Central memory CD8-positive, alpha-beta T cell (primary cell): ENCODE measurements around the gene RNF32.

Experiments used
- ATAC-seq: fragments of 150-1000 bp; cut with Tn5 transposase; replicated peaks from 2 replicates; pipeline ENCODE4 v1.10.0; 2022; ENCODE audit warnings: mild to moderate bottlenecking, moderate FRiP score, moderate number of reproducible peaks; ENCODE audit not compliant: poor library complexity, severe bottlenecking; ENCODE audit errors: extremely low read depth
- DNase-seq, 2 donors: peaks; one replicate each; pipeline ENCODE4 v3.0.0; 2021; ENCODE audit warnings: low spot score in 2 of 2
- H3K27ac Mint-ChIP-seq: one replicate; pipeline ENCODE4 v1.8.0; 2022; ENCODE audit warnings: low read depth, mild to moderate bottlenecking, moderate library complexity, mixed read lengths
- H3K27me3 Mint-ChIP-seq: one replicate; pipeline ENCODE4 v1.8.0; 2022; ENCODE audit warnings: mixed read lengths
- H3K36me3 Mint-ChIP-seq: one replicate; pipeline ENCODE4 v1.8.0; 2022; ENCODE audit warnings: mild to moderate bottlenecking, moderate library complexity, mixed read lengths; ENCODE audit not compliant: insufficient read depth
- H3K4me1 Mint-ChIP-seq: one replicate; pipeline ENCODE4 v1.8.0; 2022; ENCODE audit warnings: mixed read lengths
- H3K4me3 Mint-ChIP-seq: one replicate; pipeline ENCODE4 v1.8.0; 2022; ENCODE audit warnings: mild to moderate bottlenecking, moderate library complexity, mixed read lengths
- H3K9me3 Mint-ChIP-seq: one replicate; pipeline ENCODE4 v1.8.0; 2022; ENCODE audit warnings: mixed read lengths

The RNF32 gene

DNA sequence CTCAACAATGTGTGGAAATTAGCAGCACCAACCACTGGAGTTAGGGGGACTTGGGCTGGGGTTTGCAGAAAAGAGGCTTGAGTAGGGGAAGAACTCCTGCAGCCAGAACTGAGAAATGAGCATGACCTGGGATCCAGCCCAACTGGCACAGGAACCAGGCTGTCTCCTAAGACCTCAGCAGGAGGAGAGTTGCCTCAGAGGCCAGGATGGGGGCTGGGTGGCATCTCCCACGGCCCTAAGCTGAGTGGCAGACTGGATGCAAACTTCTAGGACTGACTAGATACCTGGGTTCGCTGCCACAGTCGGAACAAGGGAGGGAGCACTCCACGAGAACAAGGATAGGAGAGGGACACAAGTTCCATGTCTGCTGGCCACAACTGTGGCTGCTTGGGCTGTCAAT is 62.6 kb downstream of the RNF32 start:
- Mint-ChIP-seq H3K4me1 (peaks cover 22% of the 10 kb centered on the region), H3K4me3 (no peak overlapping the region), H3K9me3 (no peaks in the 10 kb centered on the region), H3K36me3 (peaks cover 9% of the 10 kb centered on the region), H3K27ac (no peak overlapping the region), H3K27me3 (no peaks in the 10 kb centered on the region)
- ATAC-seq (no peak), DNase-seq (no peak)

DNA sequence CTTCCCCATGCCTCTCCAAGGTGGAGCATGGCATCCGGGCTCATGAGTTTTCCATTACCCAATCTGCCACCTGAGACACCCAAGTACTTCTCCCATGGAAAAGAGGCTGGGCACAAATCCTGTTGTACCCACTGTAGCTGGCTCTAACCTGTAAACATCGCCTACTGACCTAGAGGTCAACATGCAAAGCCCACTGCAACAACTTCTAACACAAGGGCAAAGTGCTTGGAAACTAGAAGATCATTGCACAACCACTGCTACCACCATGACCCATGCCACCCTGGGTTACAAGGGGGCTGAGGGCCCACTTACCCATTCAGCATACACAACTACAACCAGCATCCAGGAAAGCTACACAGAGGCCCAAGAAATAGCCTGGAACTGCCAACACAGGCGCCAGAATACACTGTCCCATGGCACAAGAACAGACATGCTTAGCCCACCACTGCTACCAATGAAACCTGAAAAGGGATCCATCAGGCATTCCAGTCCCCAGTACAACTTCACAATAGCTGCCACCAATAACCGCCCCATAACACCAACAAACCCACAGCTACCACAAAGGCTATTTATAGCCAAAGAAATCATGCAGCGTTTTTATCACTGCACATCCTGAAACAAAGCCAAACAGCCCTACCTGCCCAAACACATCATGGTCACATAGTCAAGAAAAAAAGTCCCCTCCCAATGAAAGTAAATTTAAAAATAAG is 63.4 kb downstream of the RNF32 start:
- no peak for DNase-seq
- Mint-ChIP-seq H3K4me3 (no peak overlapping the region), H3K36me3 (peaks cover 7% of the 10 kb centered on the region), H3K9me3 (no peaks in the 10 kb centered on the region), H3K4me1 (peaks cover 22% of the 10 kb centered on the region), H3K27me3 (no peaks in the 10 kb centered on the region), H3K27ac (peak overlapping the region; percentile 11)
- ATAC-seq = no peak

DNA sequence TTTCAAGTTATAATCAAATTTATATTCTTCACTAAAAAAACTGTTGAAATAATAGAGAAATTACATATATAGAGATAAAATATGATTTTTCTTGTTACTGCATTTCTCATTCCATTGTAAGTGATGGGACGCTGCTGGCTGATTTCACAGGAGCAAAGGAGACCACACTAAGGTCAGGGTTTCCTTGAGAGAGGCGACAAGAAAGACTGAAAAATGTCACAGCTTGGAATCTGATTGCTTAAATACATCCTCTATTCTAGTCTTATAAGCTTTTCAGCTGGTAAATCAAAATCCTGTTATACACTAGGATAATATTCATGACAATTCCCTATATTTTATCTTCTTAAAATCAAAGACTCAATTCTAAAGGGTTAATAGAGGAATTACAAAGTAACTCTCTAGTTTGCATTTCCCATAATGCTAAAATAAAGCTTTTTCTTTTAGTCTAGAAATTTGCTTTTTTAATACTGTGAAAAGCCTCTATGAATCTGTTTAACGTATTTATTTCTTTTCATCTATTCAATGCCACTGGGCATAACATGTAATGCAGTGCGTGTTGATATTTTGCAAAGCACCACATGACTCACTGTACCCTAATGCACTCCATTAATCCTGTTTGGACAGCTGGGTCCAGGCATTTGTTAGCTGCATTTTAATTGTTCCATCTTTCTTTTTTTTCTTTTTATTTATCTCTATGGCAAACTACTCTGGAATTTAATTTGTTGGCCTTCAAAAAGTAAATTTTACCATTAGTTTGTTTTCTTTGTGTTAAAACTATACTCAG is 81.7 kb downstream of the RNF32 start:
- H3K4me3 Mint-ChIP-seq = no peak overlapping the region
- no peak overlapping the region for H3K27ac Mint-ChIP-seq

DNA sequence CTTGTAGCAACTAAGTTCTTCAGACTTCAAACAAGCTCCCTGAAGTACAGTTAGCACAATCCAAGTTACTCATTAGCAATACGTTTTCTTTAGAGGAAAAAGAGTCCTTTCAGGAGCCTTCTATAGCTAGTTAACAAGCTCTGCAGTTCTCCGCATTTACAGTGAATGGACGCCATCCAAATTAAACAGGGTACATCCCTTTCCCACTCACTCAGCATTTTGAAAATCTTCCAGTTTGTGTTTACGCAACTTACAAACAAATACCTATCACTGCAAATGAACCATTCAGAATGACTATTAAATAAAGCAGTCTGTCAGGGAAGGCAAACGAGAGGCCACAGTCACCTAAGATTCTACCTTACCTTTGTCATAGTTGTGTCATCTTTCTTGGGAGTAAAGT is 84.5 kb downstream of the RNF32 start:
- Mint-ChIP-seq H3K4me1 (no peaks in the 10 kb centered on the region), H3K27ac (no peak overlapping the region), H3K27me3 (no peaks in the 10 kb centered on the region), H3K9me3 (no peaks in the 10 kb centered on the region), H3K4me3 (no peak overlapping the region), H3K36me3 (peaks cover 4% of the 10 kb centered on the region)
- no peak for DNase-seq
- ATAC-seq = no peak

More for the DNA sequence above, 81.7 kb downstream of the RNF32 start:
- DNase-seq (no peak), ATAC-seq (no peak)
- Mint-ChIP-seq H3K36me3 (peaks cover 2% of the 10 kb centered on the region), H3K27me3 (no peaks in the 10 kb centered on the region), H3K9me3 (no peaks in the 10 kb centered on the region), H3K4me1 (no peaks in the 10 kb centered on the region)

DNA sequence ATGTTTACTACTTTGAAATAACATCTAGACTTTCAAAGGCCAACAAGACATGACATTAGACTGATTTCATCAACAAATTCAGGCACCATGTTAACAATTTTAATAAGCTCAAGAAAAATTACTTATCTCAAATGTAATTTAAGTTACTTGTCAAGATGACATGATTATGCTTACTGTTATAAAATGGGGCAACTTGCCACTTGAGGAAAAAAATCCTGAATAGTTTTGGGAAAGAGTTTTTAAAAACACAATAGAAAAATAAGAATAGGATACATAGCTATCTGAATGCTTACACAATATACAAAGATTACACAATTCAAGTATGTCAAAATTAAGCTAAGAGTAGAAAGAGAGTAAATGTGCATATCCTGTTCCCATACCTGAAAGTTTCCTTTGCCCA is 85.4 kb downstream of the RNF32 start:
- no peak for ATAC-seq
- Mint-ChIP-seq H3K4me3 (no peak overlapping the region), H3K9me3 (no peaks in the 10 kb centered on the region), H3K36me3 (peaks cover 4% of the 10 kb centered on the region), H3K4me1 (no peaks in the 10 kb centered on the region), H3K27me3 (no peaks in the 10 kb centered on the region), H3K27ac (no peak overlapping the region)
- DNase-seq = no peak
